Smooth muscle cell of the brain vasculature (primary cell): ENCODE data around the gene PLXNA4.

Experiments used
- DNase-seq: peaks from one replicate; pipeline ENCODE4 v3.0.0-alpha.2; 2012; ENCODE audit warnings: low read depth, low spot score

Gene PLXNA4

GRCh38 chr7:132471515-132471914 lies 104.8 kb downstream of the PLXNA4 start:
- DNase-seq, result no peak

- DNase-seq, result no peak
Observed at GRCh38 chr7:132469681-132470080, 106.6 kb downstream of the PLXNA4 start.

- no peak for DNase-seq
Observed at GRCh38 chr7:132469264-132469663, 107.0 kb downstream of the PLXNA4 start.

- no peak for DNase-seq
Observed at GRCh38 chr7:132466367-132466766, 109.9 kb downstream of the PLXNA4 start.

- no peak for DNase-seq
Observed at GRCh38 chr7:132465516-132465915, 110.8 kb downstream of the PLXNA4 start.

- DNase-seq, result no peak
Observed at GRCh38 chr7:132464740-132465139, 111.5 kb downstream of the PLXNA4 start.

- DNase-seq, result no peak
Observed at GRCh38 chr7:132463922-132464321, 112.3 kb downstream of the PLXNA4 start.

- DNase-seq, result no peak
Observed at GRCh38 chr7:132462478-132462877, 113.8 kb downstream of the PLXNA4 start.

- DNase-seq, result no peak
Observed at GRCh38 chr7:132461032-132461592, 115.2 kb downstream of the PLXNA4 start.

- no peak for DNase-seq
Observed at GRCh38 chr7:132458729-132459128, 117.5 kb downstream of the PLXNA4 start.

GRCh38 chr7:132457658-132458057 lies 118.6 kb downstream of the PLXNA4 start:
- no peak for DNase-seq

- DNase-seq, result no peak
Observed at GRCh38 chr7:132456418-132456817, 119.9 kb downstream of the PLXNA4 start.

GRCh38 chr7:132455378-132455777 lies 120.9 kb downstream of the PLXNA4 start:
- no peak for DNase-seq

GRCh38 chr7:132453826-132454225 lies 122.4 kb downstream of the PLXNA4 start:
- DNase-seq, result no peak

GRCh38 chr7:132451161-132451560 lies 125.1 kb downstream of the PLXNA4 start:
- no peak for DNase-seq

GRCh38 chr7:132450696-132451095 lies 125.6 kb downstream of the PLXNA4 start:
- DNase-seq, result no peak

GRCh38 chr7:132450188-132450587 lies 126.1 kb downstream of the PLXNA4 start:
- DNase-seq, result no peak

GRCh38 chr7:132446666-132447278 lies 129.5 kb downstream of the PLXNA4 start:
- DNase-seq, result no peak

- no peak for DNase-seq
Observed at GRCh38 chr7:132446260-132446659, 130.0 kb downstream of the PLXNA4 start.

- no peak for DNase-seq
Observed at GRCh38 chr7:132443761-132444520, 132.3 kb downstream of the PLXNA4 start.

GRCh38 chr7:132441935-132442334 lies 134.3 kb downstream of the PLXNA4 start:
- no peak for DNase-seq

GRCh38 chr7:132440151-132440550 lies 136.1 kb downstream of the PLXNA4 start:
- DNase-seq, result no peak

GRCh38 chr7:132438926-132439325 lies 137.3 kb downstream of the PLXNA4 start:
- no peak for DNase-seq
